Measurements from ENCODE around the gene R3HDM1. TPM values are rescaled to one million over a fixed set of nuclear protein-coding genes. Genes with fewer than 3 reads are reported as not detected.
"Not testable (repeated sequence)": the region's sequence is repeated elsewhere in the genome, so short reads cannot be mapped to it uniquely, and the experiment has no call there.

R3HDM1 gene
- total RNA-seq: 10 to 100 TPM; 51.9 to 53.9 TPM

- no peak within 1 kb of the TSS for H3K4me3 Mint-ChIP-seq
- H3K27ac Mint-ChIP-seq: no peak within 1 kb of the TSS
- H3K4me1 Mint-ChIP-seq (ENCODE audit: low read depth): peaks cover 37% of the 10 kb centered on the region
- DNase-seq (peak; percentile 98), ATAC-seq (peak; percentile 87)
- ChIA-PET POLR2A (interaction anchor here (0.5 to 1.4 kb wide), 10 partner anchors 18 to 613 kb away, joined by 3 to 10 read pairs (median 4); partner anchors contain the start of gene CCNT2), CTCF (interaction anchor here (0.7 to 2.5 kb wide), 8 partner anchors 9 to 527 kb away, joined by 3 to 16 read pairs (median 4); no protein-coding TSS in a partner anchor)
- H3K36me3 Mint-ChIP-seq (ENCODE audit: low read depth): peaks cover 14% of the 10 kb centered on the region
- no peaks in the 10 kb centered on the region for H3K27me3 Mint-ChIP-seq (ENCODE audit: low read depth)
- no peaks in the 10 kb centered on the region for H3K9me3 Mint-ChIP-seq (ENCODE audit: insufficient read depth)
These were observed at the start of gene R3HDM1 for GRCh38 chr2:135531231-135532197. Gene R3HDM1 (plus strand): TSS chr2:135531484. CDS start chr2:135604846, 73,362 bp downstream.

DNA sequence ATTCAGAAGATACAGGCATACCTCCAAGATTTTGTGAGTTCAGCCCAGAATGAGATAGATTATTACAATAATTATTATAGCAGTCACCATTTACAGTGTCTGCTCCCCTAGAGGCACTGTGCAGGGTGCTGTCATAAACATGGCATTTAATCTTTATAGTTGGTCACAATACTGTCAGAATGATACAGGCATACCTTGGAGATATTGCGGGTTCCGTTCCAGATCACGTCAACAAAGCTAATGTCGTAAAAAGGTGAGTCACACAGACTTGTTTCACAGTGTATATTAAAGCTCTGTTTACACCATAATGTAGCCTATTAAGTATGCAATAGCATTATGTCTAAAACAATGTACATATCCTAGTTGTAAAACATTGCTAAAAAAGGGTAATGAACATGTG is 45.8 kb upstream of the R3HDM1 start:
- Mint-ChIP-seq H3K4me1 (ENCODE audit: low read depth) (no peaks in the 10 kb centered on the region), H3K36me3 (ENCODE audit: low read depth) (peaks cover 14% of the 10 kb centered on the region), H3K27ac (no peak overlapping the region), H3K27me3 (ENCODE audit: low read depth) (no peaks in the 10 kb centered on the region), H3K9me3 (ENCODE audit: insufficient read depth) (peaks cover 3% of the 10 kb centered on the region), H3K4me3 (no peak overlapping the region)
- ATAC-seq (no peak), DNase-seq (no peak)
- ChIA-PET POLR2A (no interaction called here), CTCF (no interaction called here)

- ATAC-seq (no peak), DNase-seq (no peak)
- ChIA-PET POLR2A (interaction anchor here (0.6 kb wide), 1 partner anchor 204 kb away, joined by 6 read pairs; no protein-coding TSS in a partner anchor), CTCF (no interaction called here)
- Mint-ChIP-seq H3K4me3 (no peak overlapping the region), H3K36me3 (ENCODE audit: low read depth) (peaks cover 15% of the 10 kb centered on the region), H3K27me3 (ENCODE audit: low read depth) (no peaks in the 10 kb centered on the region), H3K27ac (no peak overlapping the region), H3K9me3 (ENCODE audit: insufficient read depth) (no peaks in the 10 kb centered on the region), H3K4me1 (ENCODE audit: low read depth) (no peaks in the 10 kb centered on the region)
These were observed 40.9 kb upstream of the R3HDM1 start for GRCh38 chr2:135490376-135490775.

- CTCF ChIA-PET: no interaction called here
- H3K27ac Mint-ChIP-seq: no peak overlapping the region
- peaks cover 22% of the 10 kb centered on the region for H3K9me3 Mint-ChIP-seq (ENCODE audit: insufficient read depth)
- H3K27me3 Mint-ChIP-seq (ENCODE audit: low read depth): no peaks in the 10 kb centered on the region
- no peak for ATAC-seq
- no peaks in the 10 kb centered on the region for H3K4me1 Mint-ChIP-seq (ENCODE audit: low read depth)
- no peak for DNase-seq
- no peak overlapping the region for H3K4me3 Mint-ChIP-seq
- POLR2A ChIA-PET: no interaction called here
- H3K36me3 Mint-ChIP-seq (ENCODE audit: low read depth): peaks cover 27% of the 10 kb centered on the region
These were observed 36.8 kb upstream of the R3HDM1 start for GRCh38 chr2:135494503-135494902.

DNA sequence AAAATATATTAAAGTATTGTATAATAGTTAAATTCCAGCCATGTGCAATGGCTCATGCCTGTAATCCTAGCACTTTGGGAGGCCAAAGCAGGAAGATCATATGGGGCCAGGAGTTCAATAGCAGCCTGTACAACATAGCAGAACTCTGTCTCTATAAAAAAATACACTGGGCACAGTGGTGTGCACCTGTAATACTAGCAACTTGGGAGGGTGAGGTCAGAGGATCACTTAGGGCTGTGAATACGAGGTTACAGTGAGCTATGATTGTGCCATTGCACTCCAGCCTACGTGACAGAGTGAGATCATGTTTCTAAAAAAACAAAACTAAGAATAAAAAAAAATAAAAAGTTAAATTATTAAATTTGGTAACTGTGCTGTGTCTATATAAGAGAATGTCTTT is 36.4 kb upstream of the R3HDM1 start:
- Mint-ChIP-seq H3K4me1 (ENCODE audit: low read depth) (no peaks in the 10 kb centered on the region), H3K36me3 (ENCODE audit: low read depth) (peaks cover 31% of the 10 kb centered on the region), H3K27ac (no peak overlapping the region), H3K27me3 (ENCODE audit: low read depth) (no peaks in the 10 kb centered on the region), H3K9me3 (ENCODE audit: insufficient read depth) (peaks cover 25% of the 10 kb centered on the region), H3K4me3 (no peak overlapping the region)
- ATAC-seq (no peak), DNase-seq (no peak)
- CTCF ChIA-PET: no interaction called here
- POLR2A ChIA-PET: no interaction called here

GRCh38 chr2:135498588-135498987 is 32.7 kb upstream of the R3HDM1 start:
- H3K4me1 Mint-ChIP-seq (ENCODE audit: low read depth); POLR2A ChIA-PET; CTCF ChIA-PET; H3K4me3 Mint-ChIP-seq; H3K27me3 Mint-ChIP-seq (ENCODE audit: low read depth); ATAC-seq; H3K27ac Mint-ChIP-seq; DNase-seq: not testable (repeated sequence)
- H3K36me3 Mint-ChIP-seq (ENCODE audit: low read depth): peaks cover 43% of the 10 kb centered on the region
- H3K9me3 Mint-ChIP-seq (ENCODE audit: insufficient read depth): peaks cover 36% of the 10 kb centered on the region

DNA sequence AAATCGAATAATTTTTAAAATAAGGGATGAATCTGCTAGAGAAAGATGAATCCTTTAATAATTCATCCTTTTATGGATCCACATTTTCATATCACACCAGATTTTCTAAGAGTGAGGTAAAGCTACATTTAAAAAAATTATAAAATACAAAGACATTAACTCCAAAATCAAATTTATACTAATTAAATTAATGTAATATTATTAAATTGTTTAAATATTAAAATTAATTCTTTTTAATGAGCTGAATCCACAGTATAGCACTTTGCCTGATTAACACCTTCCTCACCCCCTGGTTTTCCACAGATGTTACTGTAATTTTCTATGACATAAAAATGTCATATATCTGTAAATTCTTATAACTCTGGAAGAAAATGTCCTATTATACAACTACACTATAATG is 26.5 kb upstream of the R3HDM1 start:
- Mint-ChIP-seq H3K9me3 (ENCODE audit: insufficient read depth) (peaks cover 11% of the 10 kb centered on the region), H3K4me1 (ENCODE audit: low read depth) (no peaks in the 10 kb centered on the region), H3K4me3 (no peak overlapping the region), H3K27me3 (ENCODE audit: low read depth) (no peaks in the 10 kb centered on the region), H3K36me3 (ENCODE audit: low read depth) (peaks cover 21% of the 10 kb centered on the region), H3K27ac (no peak overlapping the region)
- ChIA-PET CTCF (interaction anchor here (0.8 kb wide), 1 partner anchor 27 kb away, joined by 3 read pairs; no protein-coding TSS in a partner anchor), POLR2A (no interaction called here)
- ATAC-seq (no peak), DNase-seq (no peak)

DNA sequence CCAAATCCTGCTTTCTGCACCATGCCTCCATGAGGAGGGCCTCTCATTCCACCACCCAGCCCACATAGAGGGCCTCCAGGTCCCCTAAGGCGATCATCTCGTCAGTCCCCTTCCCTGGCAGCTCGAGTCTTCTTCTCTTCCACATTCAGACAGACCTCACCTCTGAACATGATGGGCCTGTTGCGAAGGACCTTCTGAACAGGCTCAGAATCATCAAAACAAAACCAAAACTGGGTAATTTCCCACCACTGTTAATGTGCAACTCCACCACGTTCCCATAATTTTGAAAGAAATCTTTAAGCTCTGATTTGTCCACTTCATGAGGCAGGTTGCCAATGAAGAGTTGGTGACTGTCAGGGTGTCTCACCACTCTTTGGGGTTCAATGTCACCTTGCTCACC is 20.7 kb upstream of the R3HDM1 start:
- peaks cover 11% of the 10 kb centered on the region for H3K36me3 Mint-ChIP-seq (ENCODE audit: low read depth)
- H3K4me3 Mint-ChIP-seq: no peak overlapping the region
- no peak for ATAC-seq
- H3K27ac Mint-ChIP-seq: no peak overlapping the region
- POLR2A ChIA-PET: no interaction called here
- no peaks in the 10 kb centered on the region for H3K27me3 Mint-ChIP-seq (ENCODE audit: low read depth)
- H3K9me3 Mint-ChIP-seq (ENCODE audit: insufficient read depth): peaks cover 3% of the 10 kb centered on the region
- H3K4me1 Mint-ChIP-seq (ENCODE audit: low read depth): peaks cover 2% of the 10 kb centered on the region
- DNase-seq: no peak
- CTCF ChIA-PET: no interaction called here

DNA sequence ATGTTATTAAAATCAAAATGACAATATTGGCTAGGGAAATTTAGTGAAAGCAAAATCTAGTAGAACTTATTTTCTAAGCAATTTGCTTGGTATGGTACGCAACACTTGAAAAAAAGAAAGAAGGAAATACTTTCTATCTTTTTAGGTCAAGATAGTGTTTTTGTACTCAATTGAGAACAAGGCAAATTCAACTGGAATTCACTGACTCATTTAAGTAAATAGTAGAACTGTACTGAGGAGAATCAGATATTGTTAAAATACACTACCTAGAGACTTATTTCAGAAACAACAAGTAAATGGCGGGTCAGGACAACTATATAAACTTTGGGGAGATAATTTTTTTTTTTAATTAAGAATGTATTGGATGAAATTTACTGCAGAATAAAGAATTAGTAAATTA is 19.2 kb upstream of the R3HDM1 start:
- H3K9me3 Mint-ChIP-seq (ENCODE audit: insufficient read depth): peaks cover 3% of the 10 kb centered on the region
- no peaks in the 10 kb centered on the region for H3K27me3 Mint-ChIP-seq (ENCODE audit: low read depth)
- DNase-seq (no peak), ATAC-seq (no peak)
- ChIA-PET POLR2A (no interaction called here), CTCF (no interaction called here)
- H3K4me1 Mint-ChIP-seq (ENCODE audit: low read depth): peaks cover 2% of the 10 kb centered on the region
- no peak overlapping the region for H3K4me3 Mint-ChIP-seq
- peaks cover 11% of the 10 kb centered on the region for H3K36me3 Mint-ChIP-seq (ENCODE audit: low read depth)
- H3K27ac Mint-ChIP-seq: no peak overlapping the region

DNA sequence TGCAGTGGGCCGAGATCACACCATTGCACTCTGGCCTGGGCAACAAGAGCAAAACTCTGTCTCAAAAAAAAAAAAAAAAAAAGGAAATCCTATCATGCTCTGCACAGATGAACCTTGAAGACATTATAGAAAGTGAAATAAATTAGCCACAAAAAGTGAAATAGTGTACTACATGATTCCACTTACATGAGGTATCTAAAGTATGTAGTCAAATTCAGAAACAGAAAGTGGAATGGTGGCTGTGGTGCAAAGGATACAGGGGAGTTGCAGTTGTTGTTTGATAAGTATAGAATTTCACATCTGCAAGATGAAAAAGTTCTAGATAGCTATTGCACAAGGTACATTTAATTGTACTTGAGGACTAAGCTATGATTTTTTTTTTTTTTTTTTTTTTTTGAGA is 5.5 kb upstream of the R3HDM1 start:
- peaks cover 20% of the 10 kb centered on the region for H3K36me3 Mint-ChIP-seq (ENCODE audit: low read depth)
- H3K27me3 Mint-ChIP-seq (ENCODE audit: low read depth): no peaks in the 10 kb centered on the region
- DNase-seq (no peak), ATAC-seq (no peak)
- H3K27ac Mint-ChIP-seq: no peak overlapping the region
- CTCF ChIA-PET: no interaction called here
- no peaks in the 10 kb centered on the region for H3K9me3 Mint-ChIP-seq (ENCODE audit: insufficient read depth)
- H3K4me3 Mint-ChIP-seq: no peak overlapping the region
- POLR2A ChIA-PET: no interaction called here
- H3K4me1 Mint-ChIP-seq (ENCODE audit: low read depth): peaks cover 19% of the 10 kb centered on the region

DNA sequence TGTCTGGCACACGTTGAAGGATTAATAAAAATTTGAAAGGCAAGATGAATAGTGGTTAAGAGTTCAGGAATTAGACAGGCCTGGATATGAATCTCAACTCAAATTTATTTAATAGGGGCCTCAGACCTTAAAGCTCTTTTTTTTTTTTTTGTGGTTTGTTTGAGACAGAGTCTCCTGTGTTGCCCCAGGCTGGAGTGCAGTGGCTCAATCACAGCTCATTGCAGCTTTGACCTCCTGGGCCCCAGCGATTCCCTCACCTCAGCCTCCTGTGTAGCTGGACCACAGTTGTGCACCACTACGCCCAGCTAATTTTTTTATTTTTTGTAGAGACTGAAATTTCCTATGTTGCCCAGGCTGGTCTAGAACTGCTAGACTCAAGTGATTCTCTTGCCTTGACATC is 3.3 kb upstream of the R3HDM1 start:
- no peak for DNase-seq
- CTCF ChIA-PET: interaction anchor here (1.1 kb wide), 1 partner anchor 524 kb away, joined by 3 read pairs; no protein-coding TSS in a partner anchor
- H3K4me1 Mint-ChIP-seq (ENCODE audit: low read depth): peaks cover 27% of the 10 kb centered on the region
- peaks cover 14% of the 10 kb centered on the region for H3K36me3 Mint-ChIP-seq (ENCODE audit: low read depth)
- no peaks in the 10 kb centered on the region for H3K27me3 Mint-ChIP-seq (ENCODE audit: low read depth)
- H3K9me3 Mint-ChIP-seq (ENCODE audit: insufficient read depth): no peaks in the 10 kb centered on the region
- ATAC-seq: no peak
- H3K27ac Mint-ChIP-seq: no peak overlapping the region
- H3K4me3 Mint-ChIP-seq: no peak overlapping the region
- POLR2A ChIA-PET: no interaction called here
